ENCODE data around the gene ETV7. TPM values are rescaled to one million over a fixed set of nuclear protein-coding genes. Genes with fewer than 3 reads are reported as not detected.

Gene ETV7
- polyA plus RNA-seq, 3 donors = 0.10 to 2.2 (median 1.5) TPM

- DNase-seq = no peak
- Histone ChIP-seq H3K9me3 (replicated peaks in 1 of 2; ENCODE audit: control insufficient read depth in 1 of 2, insufficient read depth in 1 of 2, low read length in 2 of 2) (no peaks in the 10 kb centered on the region), H3K9ac (ENCODE audit: insufficient read depth, low read length, poor library complexity, severe bottlenecking) (no peak overlapping the region), H2AFZ (ENCODE audit: insufficient read depth, low read depth, low read length, poor library complexity, severe bottlenecking) (no peak overlapping the region), H3K4me2 (replicated peaks; ENCODE audit: extremely low read depth, low read length, poor library complexity, severe bottlenecking) (no peak overlapping the region), H4K20me1 (ENCODE audit: insufficient read depth, low read length) (no peaks in the 10 kb centered on the region), H3K4me3 (replicated peaks in 1 of 3; ENCODE audit: low read depth in 2 of 3, low read length in 3 of 3) (no peak overlapping the region), H3K27me3 (ENCODE audit: control insufficient read depth in 2 of 2, insufficient read depth in 2 of 2, low read length in 2 of 2) (no peaks in the 10 kb centered on the region), H3K27ac (ENCODE audit: low read depth in 1 of 2, low read length in 2 of 2) (no peak overlapping the region), H3K4me1 (ENCODE audit: control insufficient read depth in 1 of 2, insufficient read depth in 2 of 2, low read length in 2 of 2) (no peaks in the 10 kb centered on the region), H3K79me2 (ENCODE audit: insufficient read depth, low read length) (no peaks in the 10 kb centered on the region), H3K36me3 (replicated peaks in 1 of 2; ENCODE audit: control insufficient read depth in 1 of 2, insufficient read depth in 2 of 2, low read length in 2 of 2) (no peaks in the 10 kb centered on the region)
- no peak for TF ChIP-seq CTCF (IDR thresholded peaks at IDR 0.05)
- Mint-ChIP-seq H3K4me3 (no peak overlapping the region), H3K27ac (no peak overlapping the region), H3K27me3 (ENCODE audit: low read depth in 3 of 3) (peaks cover 0 to 3% (median 1%) of the 10 kb centered on the region in 3 donors), H3K36me3 (no peaks in the 10 kb centered on the region), H3K9me3 (no peaks in the 10 kb centered on the region), H3K4me1 (peaks cover 1% of the 10 kb centered on the region)
- intact Hi-C loops (cut with micrococcal nuclease) = no loop called here
- WGBS (ENCODE audit: insufficient coverage) = 88% methylated on average over 1 of the region's 4 CpGs
These were observed 44.7 kb upstream of the ETV7 start for GRCh38 chr6:36432151-36432671.

- Histone ChIP-seq H3K27ac (ENCODE audit: low read depth in 1 of 2, low read length in 2 of 2) (no peak overlapping the region), H3K79me2 (ENCODE audit: insufficient read depth, low read length) (no peaks in the 10 kb centered on the region), H3K4me3 (replicated peaks in 1 of 3; ENCODE audit: low read depth in 2 of 3, low read length in 3 of 3) (no peak overlapping the region), H3K36me3 (replicated peaks in 1 of 2; ENCODE audit: control insufficient read depth in 1 of 2, insufficient read depth in 2 of 2, low read length in 2 of 2) (no peaks in the 10 kb centered on the region), H3K4me2 (replicated peaks; ENCODE audit: extremely low read depth, low read length, poor library complexity, severe bottlenecking) (no peak overlapping the region), H3K27me3 (ENCODE audit: control insufficient read depth in 2 of 2, insufficient read depth in 2 of 2, low read length in 2 of 2) (no peaks in the 10 kb centered on the region), H3K9ac (ENCODE audit: insufficient read depth, low read length, poor library complexity, severe bottlenecking) (no peak overlapping the region), H4K20me1 (ENCODE audit: insufficient read depth, low read length) (no peaks in the 10 kb centered on the region), H2AFZ (ENCODE audit: insufficient read depth, low read depth, low read length, poor library complexity, severe bottlenecking) (no peak overlapping the region), H3K4me1 (ENCODE audit: control insufficient read depth in 1 of 2, insufficient read depth in 2 of 2, low read length in 2 of 2) (no peaks in the 10 kb centered on the region), H3K9me3 (replicated peaks in 1 of 2; ENCODE audit: control insufficient read depth in 1 of 2, insufficient read depth in 1 of 2, low read length in 2 of 2) (no peaks in the 10 kb centered on the region)
- TF ChIP-seq CTCF (IDR thresholded peaks at IDR 0.05) = no peak
- Mint-ChIP-seq H3K27me3 (ENCODE audit: low read depth in 3 of 3) (peaks cover 3 to 4% (median 3%) of the 10 kb centered on the region in 3 donors), H3K4me3 (no peak overlapping the region), H3K9me3 (no peaks in the 10 kb centered on the region), H3K4me1 (peaks cover 1% of the 10 kb centered on the region), H3K36me3 (no peaks in the 10 kb centered on the region), H3K27ac (no peak overlapping the region)
- intact Hi-C loops (cut with micrococcal nuclease) = loop anchor here in 1 of 2 donors (2.0 kb wide), 1 partner anchor 14 kb away; no protein-coding TSS in a partner anchor
- WGBS (ENCODE audit: insufficient coverage) = 100% methylated on average over 1 of the region's 4 CpGs
- no peak for DNase-seq
These were observed 43.7 kb upstream of the ETV7 start for GRCh38 chr6:36431197-36431596.

Measured in CD14-positive monocyte (primary cell).